H54 (cell line): ENCODE data around the gene ZNF396.

Experiments
- DNase-seq: peaks from one replicate; pipeline ENCODE4 v3.0.0; 2011; ENCODE audit warnings: low spot score, mixed read lengths; ENCODE audit not compliant: insufficient read length
- FAIRE-seq: peaks from 3 replicates; lab custom pipeline; 2011; peaks lifted over from hg19 to GRCh38; lab: Jason Lieb, UNC
- POLR2A ChIP-seq: IDR thresholded peaks from 2 replicates; pipeline ENCODE4 v1.6.1; 2011; ENCODE audit warnings: low read depth, mild to moderate bottlenecking, low read length

Gene ZNF396

GRCh38 chr18:35362531-35362930 lies 14.6 kb downstream of the ZNF396 start:
- FAIRE-seq (no peak), DNase-seq (no peak)
- no peak for TF ChIP-seq POLR2A

- FAIRE-seq (no peak), DNase-seq (no peak)
- no peak for TF ChIP-seq POLR2A
Observed at GRCh38 chr18:35361570-35362321, 15.4 kb downstream of the ZNF396 start.

GRCh38 chr18:35355140-35355618 lies 22.0 kb downstream of the ZNF396 start:
- peak; percentile 20 for DNase-seq
- TF ChIP-seq POLR2A: no peak
- FAIRE-seq: no peak

- TF ChIP-seq POLR2A: no peak
- no peak for DNase-seq
- no peak for FAIRE-seq
Observed at GRCh38 chr18:35352778-35353177, 24.4 kb downstream of the ZNF396 start.

GRCh38 chr18:35352283-35352682 lies 24.9 kb downstream of the ZNF396 start:
- no peak for TF ChIP-seq POLR2A
- FAIRE-seq (no peak), DNase-seq (no peak)

GRCh38 chr18:35348001-35348400 lies 29.1 kb downstream of the ZNF396 start:
- FAIRE-seq: no peak
- no peak for DNase-seq
- no peak for TF ChIP-seq POLR2A

GRCh38 chr18:35345950-35346349 lies 31.2 kb downstream of the ZNF396 start:
- FAIRE-seq (no peak), DNase-seq (no peak)
- TF ChIP-seq POLR2A: no peak

- no peak for DNase-seq
- no peak for TF ChIP-seq POLR2A
- no peak for FAIRE-seq
Observed at GRCh38 chr18:35345460-35345921, 31.6 kb downstream of the ZNF396 start.

GRCh38 chr18:35344736-35345459 lies 32.2 kb downstream of the ZNF396 start:
- no peak for TF ChIP-seq POLR2A
- FAIRE-seq (no peak), DNase-seq (no peak)

- FAIRE-seq (no peak), DNase-seq (peak; percentile 66)
- peak; percentile 68 for TF ChIP-seq POLR2A
Observed at GRCh38 chr18:35343936-35344735, 33.0 kb downstream of the ZNF396 start, which contains the start of gene ZNF24. Gene ZNF24, minus strand, starts transcription at chr18:35344420. Its CDS starts 3,770 bp downstream, at chr18:35340650.

- TF ChIP-seq POLR2A: no peak
- FAIRE-seq: no peak
- no peak for DNase-seq
Observed at GRCh38 chr18:35343488-35343935, 33.6 kb downstream of the ZNF396 start.

GRCh38 chr18:35337286-35337685 lies 39.9 kb downstream of the ZNF396 start:
- DNase-seq (no peak), FAIRE-seq (no peak)
- TF ChIP-seq POLR2A: no peak

GRCh38 chr18:35335866-35336265 lies 41.3 kb downstream of the ZNF396 start:
- FAIRE-seq (no peak), DNase-seq (no peak)
- no peak for TF ChIP-seq POLR2A

- TF ChIP-seq POLR2A: no peak
- FAIRE-seq: no peak
- no peak for DNase-seq
Observed at GRCh38 chr18:35334821-35335220, 42.3 kb downstream of the ZNF396 start.
